HK-2 (cell line): ENCODE measurements around the gene KDM4E.

ENCODE experiments used
- DNase-seq: peaks from one replicate; pipeline ENCODE4 v3.0.0-alpha.2; 2018; ENCODE audit not compliant: unreplicated experiment

The KDM4E gene

GRCh38 chr11:95050595-95051202 lies 25.6 kb downstream of the KDM4E start:
- no peak for DNase-seq

- no peak for DNase-seq
Observed at GRCh38 chr11:95054356-95054755, 29.3 kb downstream of the KDM4E start.

GRCh38 chr11:95055283-95055897 lies 30.3 kb downstream of the KDM4E start:
- no peak for DNase-seq

GRCh38 chr11:95057959-95058358 lies 32.9 kb downstream of the KDM4E start:
- DNase-seq, result no peak

GRCh38 chr11:95058621-95059020 lies 33.6 kb downstream of the KDM4E start:
- no peak for DNase-seq

DNA sequence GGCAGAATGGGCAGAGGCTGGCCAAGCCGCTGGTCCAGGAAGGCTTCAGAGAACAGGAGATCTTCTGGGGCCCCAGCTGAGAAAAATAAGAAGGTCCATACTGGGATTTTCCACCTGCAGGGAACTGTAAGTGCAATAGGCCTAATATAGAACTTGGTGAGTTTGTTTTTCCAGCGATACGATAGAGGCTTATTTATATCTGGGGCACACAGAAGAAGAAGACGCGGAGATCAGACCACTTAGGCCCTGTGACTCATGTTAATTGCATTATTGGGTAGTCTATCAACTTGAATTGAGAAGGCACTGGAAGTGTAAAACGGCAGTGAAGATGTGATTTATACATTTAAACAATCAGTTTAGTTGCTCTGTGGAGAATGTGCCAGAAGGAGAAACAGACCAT lies 34.0 kb downstream of the KDM4E start:
- DNase-seq, result no peak

GRCh38 chr11:95065336-95065735 lies 40.3 kb downstream of the KDM4E start:
- no peak for DNase-seq

DNA sequence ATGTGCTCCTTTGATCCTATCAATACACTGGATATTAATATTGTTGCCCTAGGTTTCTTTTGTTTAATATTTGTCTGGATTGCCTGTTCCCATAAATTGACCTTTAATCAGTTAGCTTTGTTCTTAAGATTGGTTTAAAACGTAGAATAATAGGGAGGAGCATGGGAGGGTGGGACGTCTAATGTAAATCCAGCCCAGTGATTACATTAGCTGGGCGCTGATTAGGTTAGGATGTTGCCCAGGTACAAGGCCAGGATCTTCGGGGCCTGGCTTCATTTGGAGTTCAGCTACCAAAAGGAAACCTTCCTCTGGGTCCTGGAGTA lies 41.6 kb downstream of the KDM4E start, which contains the start of gene SRSF8:
TSS of gene SRSF8 (plus strand) at position 204 of the 323 bp plus-strand sequence. CDS start 308 bp downstream, outside the sequence.
- DNase-seq, result no peak

GRCh38 chr11:95067039-95067840 lies 42.2 kb downstream of the KDM4E start:
- DNase-seq, result peak; percentile 73

GRCh38 chr11:95067841-95068219 lies 42.8 kb downstream of the KDM4E start:
- no peak for DNase-seq

DNA sequence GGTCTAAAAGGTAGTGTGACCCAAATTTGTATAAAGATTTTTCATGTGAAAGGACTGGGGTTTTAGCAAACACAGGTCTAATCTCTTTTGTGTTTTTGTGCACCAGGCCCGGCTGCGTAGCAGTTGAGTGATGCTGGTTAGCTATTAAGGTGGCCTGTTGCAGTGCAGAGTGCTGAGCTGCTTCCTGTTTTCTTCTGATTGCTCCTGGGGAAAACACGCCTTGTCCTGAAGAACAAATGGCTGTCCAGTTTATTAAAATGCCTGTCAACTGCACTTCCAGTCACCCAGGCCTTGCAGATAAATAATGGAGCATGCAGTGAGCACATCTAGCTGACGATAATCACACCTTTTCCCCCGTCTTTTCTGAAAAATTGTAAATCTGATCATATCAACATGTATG lies 43.5 kb downstream of the KDM4E start:
- DNase-seq, result peak; percentile 56

DNA sequence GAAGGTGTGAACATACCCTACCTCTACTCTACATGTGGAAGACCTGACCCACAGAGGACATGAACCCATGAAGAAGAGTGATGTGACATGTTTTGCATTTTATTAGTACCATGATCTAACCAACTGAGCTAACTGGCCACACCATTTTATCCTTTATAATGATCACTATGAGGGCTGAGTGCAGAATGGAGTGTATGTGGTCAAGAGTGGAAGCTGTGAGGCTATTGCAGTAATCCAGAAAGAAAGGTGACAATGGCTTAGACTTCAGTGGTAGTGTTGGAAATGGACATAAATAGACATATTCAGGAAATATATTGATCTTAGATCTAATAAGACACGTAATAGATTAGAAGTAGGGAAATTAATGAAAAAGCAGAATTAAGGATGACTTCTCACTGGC lies 45.4 kb downstream of the KDM4E start:
- no peak for DNase-seq

DNA sequence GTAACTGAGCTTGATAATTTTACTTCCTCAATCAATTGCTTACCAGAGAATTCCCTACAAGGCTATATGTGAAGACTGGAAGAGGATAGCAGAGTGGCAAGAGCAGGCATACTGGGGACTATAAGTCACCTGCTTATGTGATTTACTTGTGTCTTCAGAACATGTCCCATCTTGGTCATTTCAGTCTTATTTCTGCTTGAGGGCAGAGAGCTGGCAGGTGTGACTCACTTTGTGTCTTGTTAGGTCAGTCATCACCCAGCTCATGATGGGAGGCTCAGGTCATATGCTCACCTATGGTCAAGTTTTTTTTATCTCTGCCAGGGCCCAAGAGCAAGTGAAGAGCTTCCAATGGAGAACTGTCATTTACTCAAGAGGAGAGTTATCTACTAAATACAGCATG lies 47.9 kb downstream of the KDM4E start:
- no peak for DNase-seq

DNA sequence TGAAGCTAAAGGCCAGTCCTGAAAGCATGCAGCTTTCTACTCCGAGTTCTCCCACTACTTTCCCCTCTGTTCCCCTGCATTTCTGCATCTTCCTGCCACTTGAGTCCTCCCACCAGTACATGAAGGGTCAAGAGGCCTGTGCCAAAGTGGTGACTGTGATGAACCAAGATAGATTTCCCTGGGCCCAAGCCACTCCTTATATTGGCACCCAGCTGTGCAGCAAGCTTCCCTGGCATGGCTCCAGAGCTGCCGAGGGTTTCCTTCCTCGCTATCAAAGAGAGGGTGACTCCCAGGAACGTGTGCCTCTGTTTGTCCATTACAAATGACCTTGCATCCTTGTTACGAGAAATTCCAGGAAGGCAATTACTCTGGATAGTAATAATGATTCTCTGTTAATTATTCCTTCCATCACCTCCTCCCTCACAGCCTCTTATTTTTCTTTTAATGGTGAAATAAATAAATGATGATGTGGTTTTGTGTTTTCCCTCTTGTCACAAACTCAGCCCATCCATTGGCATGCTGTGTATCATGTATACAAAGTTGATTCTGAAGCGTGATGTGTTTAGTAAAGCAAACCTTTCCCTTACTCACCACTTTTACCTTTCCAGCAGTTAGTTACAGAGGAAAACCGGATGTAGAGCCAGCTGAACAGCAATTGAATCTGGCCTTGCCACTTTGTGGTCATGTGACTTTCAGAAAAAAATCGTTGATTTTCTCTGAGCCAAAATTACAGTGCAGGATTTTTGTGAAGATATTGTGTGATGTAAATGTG lies 49.9 kb downstream of the KDM4E start:
- no peak for DNase-seq

- DNase-seq, result no peak
Observed at GRCh38 chr11:95076416-95076815, 51.4 kb downstream of the KDM4E start.

GRCh38 chr11:95076981-95077380 lies 51.9 kb downstream of the KDM4E start:
- DNase-seq, result no peak
